SH-SY5Y (cell line): ENCODE measurements around the gene ARID5A.

ENCODE experiments used
- GATA2 ChIP-seq: IDR thresholded peaks from 2 replicates; pipeline ENCODE4 v1.6.1; 2011; ENCODE audit warnings: mild to moderate bottlenecking, low read depth, low read length
- GATA3 ChIP-seq: IDR thresholded peaks from 2 replicates; pipeline ENCODE4 v1.6.1; 2011; ENCODE audit warnings: low read depth, mild to moderate bottlenecking, low read length, moderate library complexity

Gene ARID5A

GRCh38 chr2:96520697-96521096 is 15.9 kb upstream of the ARID5A start:
- TF ChIP-seq GATA2 = no peak
- no peak for TF ChIP-seq GATA3

GRCh38 chr2:96521219-96521618 is 15.3 kb upstream of the ARID5A start:
- TF ChIP-seq GATA3 (no peak), GATA2 (no peak)

GRCh38 chr2:96522304-96523203 is 14.0 kb upstream of the ARID5A start:
- TF ChIP-seq GATA3 = no peak
- TF ChIP-seq GATA2 = no peak

GRCh38 chr2:96523659-96524481 is 12.7 kb upstream of the ARID5A start:
- TF ChIP-seq GATA3 (no peak), GATA2 (no peak)

GRCh38 chr2:96524482-96525210 is 11.9 kb upstream of the ARID5A start:
- TF ChIP-seq GATA2 = no peak
- TF ChIP-seq GATA3 = no peak

GRCh38 chr2:96525211-96525507 is 11.4 kb upstream of the ARID5A start:
- TF ChIP-seq GATA2 (no peak), GATA3 (no peak)

GRCh38 chr2:96526101-96526591 is 10.4 kb upstream of the ARID5A start:
- no peak for TF ChIP-seq GATA2

GRCh38 chr2:96526615-96527285 is 9.8 kb upstream of the ARID5A start:
- TF ChIP-seq GATA2 (no peak), GATA3 (no peak)

GRCh38 chr2:96527286-96528005 is 9.1 kb upstream of the ARID5A start:
- TF ChIP-seq GATA3 = no peak
- TF ChIP-seq GATA2 = no peak

GRCh38 chr2:96528006-96528699 is 8.4 kb upstream of the ARID5A start:
- TF ChIP-seq GATA2 (no peak), GATA3 (no peak)

- TF ChIP-seq GATA3 = no peak
- no peak for TF ChIP-seq GATA2
These were observed 7.7 kb upstream of the ARID5A start for GRCh38 chr2:96528700-96529375.

GRCh38 chr2:96529376-96530143 is 7.0 kb upstream of the ARID5A start:
- TF ChIP-seq GATA3 = no peak
- no peak for TF ChIP-seq GATA2
